GM18858 (cell line): ENCODE results near the gene ACAP2.

Source experiments
- ATAC-seq: cut with Tn5 transposase; IDR thresholded peaks from one replicate; pipeline ENCODE4 v1.9.1; 2021; ENCODE audit not compliant: unreplicated experiment

ACAP2 gene

GRCh38 chr3:195224980-195225580, 217.7 kb downstream of the ACAP2 start:
- ATAC-seq = no peak
